Effector CD4-positive, alpha-beta T cell (primary cell): ENCODE data around the gene GGA3.
A peak's percentile ranks its signal among the peaks of the same experiment; 100 is the strongest.
"Not testable (repeated sequence)": the region's sequence is repeated elsewhere in the genome, so short reads cannot be mapped to it uniquely, and the experiment has no call there.

Experiments
- DNase-seq: peaks from one replicate; pipeline ENCODE4 v3.0.0-alpha.2; 2020

GGA3 gene

GRCh38 chr17:75272848-75273184, 11.4 kb upstream of the GGA3 start:
- no peak for DNase-seq

GRCh38 chr17:75271955-75272847, 10.8 kb upstream of the GGA3 start:
- no peak for DNase-seq

- DNase-seq, result peak; percentile 81
Observed at GRCh38 chr17:75271233-75271954, 10.0 kb upstream of the GGA3 start.

GRCh38 chr17:75270966-75271232, 9.5 kb upstream of the GGA3 start, which contains the start of gene MIF4GD:
Gene MIF4GD (minus strand): TSS chr17:75271231. CDS start chr17:75270195, 1,036 bp downstream.
- DNase-seq, result no peak

GRCh38 chr17:75270218-75270965, 9.0 kb upstream of the GGA3 start:
- DNase-seq, result peak; percentile 17

- no peak for DNase-seq
Observed at GRCh38 chr17:75269844-75270217, 8.4 kb upstream of the GGA3 start.

- no peak for DNase-seq
Observed at GRCh38 chr17:75267411-75268232, 6.2 kb upstream of the GGA3 start.

GRCh38 chr17:75267153-75267410, 5.7 kb upstream of the GGA3 start:
- DNase-seq, result no peak

- DNase-seq, result no peak
Observed at GRCh38 chr17:75266316-75267152, 5.1 kb upstream of the GGA3 start.

GRCh38 chr17:75265614-75266315, 4.4 kb upstream of the GGA3 start:
- DNase-seq, result no peak

GRCh38 chr17:75263055-75263454, 1.6 kb upstream of the GGA3 start:
- DNase-seq, result no peak

GRCh38 chr17:75262112-75262606, 753 bp upstream of the GGA3 start:
- DNase-seq, result no peak

GRCh38 chr17:75260641-75261335, 618 bp downstream of the GGA3 start:
- no peak for DNase-seq

- not testable (repeated sequence) for DNase-seq
Observed at GRCh38 chr17:75257228-75257627, 4.2 kb downstream of the GGA3 start.

GRCh38 chr17:75255954-75256698, 5.3 kb downstream of the GGA3 start:
- DNase-seq, result not testable (repeated sequence)

- no peak for DNase-seq
Observed at GRCh38 chr17:75252039-75252816, 9.2 kb downstream of the GGA3 start.

GRCh38 chr17:75250009-75250471, 11.4 kb downstream of the GGA3 start:
- DNase-seq, result peak; percentile 57

GRCh38 chr17:75249564-75249963, 11.8 kb downstream of the GGA3 start:
- DNase-seq, result no peak

GRCh38 chr17:75246404-75246803, 15.0 kb downstream of the GGA3 start:
- DNase-seq, result no peak
